Kidney tubule cell (primary cell): ENCODE data around the gene KIRREL2.
"Not testable (repeated sequence)": the region's sequence is repeated elsewhere in the genome, so short reads cannot be mapped to it uniquely, and the experiment has no call there.

Source experiments
- DNase-seq: peaks from one replicate; pipeline ENCODE4 v3.0.0-alpha.2; 2018; ENCODE audit warnings: low spot score

Gene KIRREL2

GRCh38 chr19:35856546-35857149 lies at the start of gene KIRREL2:
KIRREL2 (plus strand) TSS chr19:35856911; CDS start chr19:35857120, 209 bp downstream.
- no peak for DNase-seq

- DNase-seq, result no peak
These were observed 49.1 kb upstream of the KIRREL2 start for GRCh38 chr19:35807633-35808032.

GRCh38 chr19:35811317-35812219 lies 45.1 kb upstream of the KIRREL2 start:
- no peak for DNase-seq

- DNase-seq, result peak; percentile 8
These were observed 44.3 kb upstream of the KIRREL2 start, which contains the start of gene PRODH2 for GRCh38 chr19:35812220-35813042. PRODH2 (minus strand) TSS chr19:35812845; CDS start chr19:35812805, 40 bp downstream.

GRCh38 chr19:35813043-35813890 lies 43.4 kb upstream of the KIRREL2 start:
- DNase-seq, result no peak

GRCh38 chr19:35816262-35816661 lies 40.4 kb upstream of the KIRREL2 start:
- no peak for DNase-seq

GRCh38 chr19:35816846-35817245 lies 39.9 kb upstream of the KIRREL2 start:
- DNase-seq, result no peak

- DNase-seq, result no peak
These were observed 38.3 kb upstream of the KIRREL2 start for GRCh38 chr19:35818445-35818844.

- DNase-seq, result no peak
These were observed 34.1 kb upstream of the KIRREL2 start for GRCh38 chr19:35822579-35822978.

- no peak for DNase-seq
These were observed 32.6 kb upstream of the KIRREL2 start for GRCh38 chr19:35824150-35824549.

GRCh38 chr19:35828692-35829301 lies 27.9 kb upstream of the KIRREL2 start:
- DNase-seq, result peak; percentile 63

GRCh38 chr19:35830986-35831385 lies 25.7 kb upstream of the KIRREL2 start:
- no peak for DNase-seq

GRCh38 chr19:35832054-35832453 lies 24.7 kb upstream of the KIRREL2 start:
- no peak for DNase-seq

GRCh38 chr19:35833972-35834371 lies 22.7 kb upstream of the KIRREL2 start:
- no peak for DNase-seq

- DNase-seq, result not testable (repeated sequence)
These were observed 20.6 kb upstream of the KIRREL2 start for GRCh38 chr19:35836096-35836495.

- no peak for DNase-seq
These were observed 14.6 kb upstream of the KIRREL2 start for GRCh38 chr19:35841961-35842595.

- DNase-seq, result no peak
These were observed 13.9 kb upstream of the KIRREL2 start for GRCh38 chr19:35842666-35843272.

- DNase-seq, result peak; percentile 26
These were observed 12.8 kb upstream of the KIRREL2 start for GRCh38 chr19:35843676-35844481.
